Inflammatory macrophage treated with lipopolysaccharide for 1 hour (primary cell): Measurements from ENCODE around the gene SMCHD1.

Experiments used
- DNase-seq, 2 donors: peaks; one replicate each; pipeline ENCODE4 v3.0.0-alpha.2; 2020 to 2022

Gene SMCHD1

GRCh38 chr18:2853926-2854664, 198.6 kb downstream of the SMCHD1 start:
- no peak for DNase-seq
